HCT116 (cell line): ENCODE measurements around the gene CLDN3.
A peak's percentile ranks its signal among the peaks of the same experiment; 100 is the strongest.

Experiments
- CEBPB ChIP-seq: IDR thresholded peaks from 2 replicates; pipeline ENCODE4 v1.6.1; 2012; ENCODE audit warnings: low read depth
- EZH2 ChIP-seq: fragments of 200-600 bp; sonication (generic); IDR thresholded peaks from 2 replicates; pipeline ENCODE4 v1.6.1; 2017; ENCODE audit warnings: antibody characterized with exemption, mixed run types
- EZH2phosphoT487 ChIP-seq: fragments of 200-600 bp; IDR thresholded peaks from 2 replicates; pipeline ENCODE4 v1.6.1; 2018; ENCODE audit warnings: antibody characterized with exemption, borderline replicate concordance
- FOSL1 ChIP-seq: IDR thresholded peaks from 2 replicates; pipeline ENCODE4 v1.6.1; 2012; ENCODE audit warnings: low read depth
- MAX ChIP-seq: IDR thresholded peaks from 2 replicates; pipeline ENCODE4 v1.6.1; 2012
- POLR2A ChIP-seq: IDR thresholded peaks from 2 replicates; pipeline ENCODE4 v1.7.0; 2011; ENCODE audit warnings: borderline replicate concordance; ENCODE audit not compliant: insufficient read depth, insufficient read length; ENCODE audit errors: extremely low read depth
- POLR2AphosphoS5 ChIP-seq: IDR thresholded peaks from 2 replicates; pipeline ENCODE4 v1.6.1; 2011; ENCODE audit warnings: mild to moderate bottlenecking, low read depth, low read length, moderate library complexity
- SIN3A ChIP-seq: IDR thresholded peaks from 2 replicates; pipeline ENCODE4 v1.6.1; 2012; ENCODE audit warnings: low read depth
- YY1 ChIP-seq: IDR thresholded peaks from 2 replicates; pipeline ENCODE4 v1.6.1; 2011; ENCODE audit warnings: low read length, low read depth, moderate library complexity, mild to moderate bottlenecking; ENCODE audit not compliant: insufficient replicate concordance; ENCODE audit errors: extremely low read depth
- ZBTB33 ChIP-seq: IDR thresholded peaks from 2 replicates; pipeline ENCODE4 v1.6.1; 2011; ENCODE audit warnings: mild to moderate bottlenecking, low read length, moderate library complexity; ENCODE audit not compliant: insufficient replicate concordance; ENCODE audit errors: extremely low read depth
- ZFX ChIP-seq: fragments of 450-650 bp; IDR thresholded peaks from 2 replicates; pipeline ENCODE4 v1.6.1; 2017
- ZNF274 ChIP-seq: fragments of 200-500 bp; sonication (Bioruptor generic); IDR thresholded peaks from 2 replicates; pipeline ENCODE4 v1.6.1; 2014; ENCODE audit warnings: mild to moderate bottlenecking, low read depth, low read length, inconsistent platforms
- TF ChIP-seq, protein P1 (sequence below), 3 experiments: fragments of 200-600 bp in 1 of 3; sonication (generic) in 1 of 3; IDR thresholded peaks in 2 of 3; conservative IDR thresholded peaks in 1 of 3; 2 replicates each; pipeline ENCODE4 v1.5.1; 2012 to 2017; ENCODE audit warnings: low read depth in 2 of 3, low read length in 2 of 3, antibody characterized with exemption in 1 of 3, borderline replicate concordance in 1 of 3, control low read depth in 1 of 3, mild to moderate bottlenecking in 1 of 3, mixed read lengths in 1 of 3, mixed run types in 1 of 3, moderate library complexity in 1 of 3; ENCODE audit not compliant: insufficient read depth in 1 of 3
- TF ChIP-seq, protein P2 (sequence below): IDR thresholded peaks from 2 replicates; pipeline ENCODE4 v1.6.1; 2012

DNA sequence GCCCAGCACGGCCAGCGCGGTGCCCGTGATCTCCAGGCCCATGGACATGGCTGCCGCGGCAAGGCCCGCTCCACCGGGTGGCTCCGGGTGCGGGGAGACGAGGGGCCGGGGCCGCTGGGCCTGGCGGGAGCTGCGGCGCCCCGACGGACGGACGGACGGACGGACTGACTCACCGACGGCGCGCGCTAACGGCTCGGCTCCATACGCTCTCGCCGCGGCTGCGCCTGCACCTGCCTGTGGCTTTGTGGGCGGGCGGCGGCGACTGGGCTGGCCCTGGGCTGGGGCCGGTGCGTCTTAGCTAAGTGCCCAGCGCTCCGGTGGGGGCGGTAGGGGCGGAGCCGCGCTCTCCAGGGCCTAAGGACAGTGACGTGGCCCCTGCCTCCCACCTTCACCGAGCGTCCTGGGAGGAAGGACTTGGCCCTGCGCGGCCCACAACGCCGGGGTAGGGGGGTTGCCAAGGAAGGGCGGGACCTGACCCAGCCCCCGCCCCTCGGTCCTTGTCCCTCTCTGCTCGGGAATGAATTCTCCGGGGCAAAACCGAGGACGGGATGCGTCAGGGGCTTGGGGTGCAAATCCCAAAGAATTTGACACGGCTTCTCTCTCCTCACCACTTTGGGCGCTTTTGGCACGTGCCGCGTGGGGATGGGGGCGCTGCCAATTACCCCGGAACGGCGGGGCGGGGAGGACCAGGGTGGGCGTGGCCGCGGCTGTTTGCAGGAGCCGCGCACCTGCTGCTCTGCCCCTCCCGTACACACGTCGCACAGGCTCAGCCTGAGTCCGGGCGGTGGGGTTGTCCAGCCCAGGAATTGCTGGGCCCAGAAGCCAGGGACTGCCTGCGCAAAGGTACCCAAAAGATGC lies at the start of gene CLDN3:
- TF ChIP-seq, protein P1, sequence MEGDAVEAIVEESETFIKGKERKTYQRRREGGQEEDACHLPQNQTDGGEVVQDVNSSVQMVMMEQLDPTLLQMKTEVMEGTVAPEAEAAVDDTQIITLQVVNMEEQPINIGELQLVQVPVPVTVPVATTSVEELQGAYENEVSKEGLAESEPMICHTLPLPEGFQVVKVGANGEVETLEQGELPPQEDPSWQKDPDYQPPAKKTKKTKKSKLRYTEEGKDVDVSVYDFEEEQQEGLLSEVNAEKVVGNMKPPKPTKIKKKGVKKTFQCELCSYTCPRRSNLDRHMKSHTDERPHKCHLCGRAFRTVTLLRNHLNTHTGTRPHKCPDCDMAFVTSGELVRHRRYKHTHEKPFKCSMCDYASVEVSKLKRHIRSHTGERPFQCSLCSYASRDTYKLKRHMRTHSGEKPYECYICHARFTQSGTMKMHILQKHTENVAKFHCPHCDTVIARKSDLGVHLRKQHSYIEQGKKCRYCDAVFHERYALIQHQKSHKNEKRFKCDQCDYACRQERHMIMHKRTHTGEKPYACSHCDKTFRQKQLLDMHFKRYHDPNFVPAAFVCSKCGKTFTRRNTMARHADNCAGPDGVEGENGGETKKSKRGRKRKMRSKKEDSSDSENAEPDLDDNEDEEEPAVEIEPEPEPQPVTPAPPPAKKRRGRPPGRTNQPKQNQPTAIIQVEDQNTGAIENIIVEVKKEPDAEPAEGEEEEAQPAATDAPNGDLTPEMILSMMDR (IDR thresholded peaks at IDR 0.05 in 2 of 3, conservative IDR thresholded peaks at IDR 0.05 in 1 of 3; ENCODE audit: borderline replicate concordance in 1 of 3, insufficient read depth in 1 of 3, low read depth in 2 of 3, low read length in 2 of 3): no peak
- TF ChIP-seq EZH2 (no peak), POLR2A (no peak), MAX (peak; percentile 12; the same call in 1 of the 2 replicates), YY1 (peak; percentile 6), ZFX (peak; percentile 64; the same call in 1 of the 2 replicates), FOSL1 (no peak), ZNF274 (no peak), SIN3A (no peak), CEBPB (no peak), ZBTB33 (no peak), EZH2phosphoT487 (no peak), POLR2AphosphoS5 (peak; percentile 86)
- TF ChIP-seq, protein P2, sequence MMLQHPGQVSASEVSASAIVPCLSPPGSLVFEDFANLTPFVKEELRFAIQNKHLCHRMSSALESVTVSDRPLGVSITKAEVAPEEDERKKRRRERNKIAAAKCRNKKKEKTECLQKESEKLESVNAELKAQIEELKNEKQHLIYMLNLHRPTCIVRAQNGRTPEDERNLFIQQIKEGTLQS: no peak
